A673 (cell line): ENCODE data around the gene SEMA3E.

Source experiments
- EZH2 ChIP-seq: fragments of 200-600 bp; sonication (generic); IDR thresholded peaks from 2 replicates; pipeline ENCODE4 v1.6.1; 2017; ENCODE audit warnings: borderline replicate concordance, low read depth, mild to moderate bottlenecking, mixed read lengths, antibody characterized with exemption, low read length; ENCODE audit not compliant: poor library complexity, severe bottlenecking
- TF ChIP-seq, protein P1 (sequence below): fragments of 300-800, 200-600 bp; sonication (generic); conservative IDR thresholded peaks from 2 replicates; pipeline ENCODE4 v1.5.1; 2017; ENCODE audit warnings: low read depth, mild to moderate bottlenecking, antibody characterized with exemption, low read length, moderate library complexity, mixed read lengths

DNA sequence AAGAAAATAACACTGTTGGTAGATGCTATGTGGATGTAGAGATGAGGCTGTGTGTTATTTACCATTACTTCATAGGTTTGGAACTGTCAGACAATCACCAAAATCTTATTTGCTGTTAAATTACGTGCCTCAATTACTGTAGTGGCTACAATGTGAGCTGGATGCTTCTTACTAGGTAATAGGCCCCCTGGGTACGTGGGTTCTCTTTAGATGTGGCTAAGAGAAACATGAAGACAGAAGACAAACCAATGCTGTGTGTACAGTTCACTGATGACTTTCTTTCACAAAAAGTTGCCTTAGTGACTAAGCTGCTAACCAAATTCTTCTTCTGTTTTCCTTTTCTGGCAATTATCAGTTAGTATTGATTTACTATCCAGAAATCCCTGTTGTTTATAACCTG is 144.6 kb downstream of the SEMA3E start:
- TF ChIP-seq, protein P1, sequence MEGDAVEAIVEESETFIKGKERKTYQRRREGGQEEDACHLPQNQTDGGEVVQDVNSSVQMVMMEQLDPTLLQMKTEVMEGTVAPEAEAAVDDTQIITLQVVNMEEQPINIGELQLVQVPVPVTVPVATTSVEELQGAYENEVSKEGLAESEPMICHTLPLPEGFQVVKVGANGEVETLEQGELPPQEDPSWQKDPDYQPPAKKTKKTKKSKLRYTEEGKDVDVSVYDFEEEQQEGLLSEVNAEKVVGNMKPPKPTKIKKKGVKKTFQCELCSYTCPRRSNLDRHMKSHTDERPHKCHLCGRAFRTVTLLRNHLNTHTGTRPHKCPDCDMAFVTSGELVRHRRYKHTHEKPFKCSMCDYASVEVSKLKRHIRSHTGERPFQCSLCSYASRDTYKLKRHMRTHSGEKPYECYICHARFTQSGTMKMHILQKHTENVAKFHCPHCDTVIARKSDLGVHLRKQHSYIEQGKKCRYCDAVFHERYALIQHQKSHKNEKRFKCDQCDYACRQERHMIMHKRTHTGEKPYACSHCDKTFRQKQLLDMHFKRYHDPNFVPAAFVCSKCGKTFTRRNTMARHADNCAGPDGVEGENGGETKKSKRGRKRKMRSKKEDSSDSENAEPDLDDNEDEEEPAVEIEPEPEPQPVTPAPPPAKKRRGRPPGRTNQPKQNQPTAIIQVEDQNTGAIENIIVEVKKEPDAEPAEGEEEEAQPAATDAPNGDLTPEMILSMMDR = no peak
- no peak for TF ChIP-seq EZH2
